DND-41 (cell line): ENCODE results near the gene SLC6A18.

Source experiments
- EZH2 ChIP-seq: IDR thresholded peaks from 3 replicates; pipeline ENCODE4 v1.6.1; 2012; ENCODE audit warnings: borderline replicate concordance, low read depth, mild to moderate bottlenecking, moderate library complexity, low read length, inconsistent platforms; ENCODE audit not compliant: severe bottlenecking
- TF ChIP-seq, protein P1 (sequence below): IDR thresholded peaks from 2 replicates; pipeline ENCODE4 v1.5.1; 2012; ENCODE audit warnings: borderline replicate concordance, low read length, moderate library complexity, mild to moderate bottlenecking; ENCODE audit not compliant: poor library complexity, severe bottlenecking; ENCODE audit errors: extremely low read depth

DNA sequence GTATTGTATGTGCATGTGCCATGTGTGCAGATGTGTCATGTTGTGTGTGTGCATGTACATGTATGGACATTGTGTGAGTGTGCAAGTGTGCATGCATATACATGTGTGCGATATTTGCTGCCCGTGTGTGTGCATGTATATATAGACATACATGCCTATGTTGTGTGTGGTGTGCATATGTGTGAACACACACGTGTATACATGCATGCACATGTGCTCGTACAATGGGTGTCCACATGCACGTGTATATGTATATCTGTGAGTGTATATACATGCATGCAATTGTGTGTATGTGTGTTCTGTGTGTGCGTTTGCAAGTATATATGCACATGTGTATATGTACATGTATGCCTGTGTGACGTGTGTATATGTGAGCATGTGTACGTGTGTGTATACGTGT lies 3.0 kb upstream of the SLC6A18 start:
- TF ChIP-seq, protein P1, sequence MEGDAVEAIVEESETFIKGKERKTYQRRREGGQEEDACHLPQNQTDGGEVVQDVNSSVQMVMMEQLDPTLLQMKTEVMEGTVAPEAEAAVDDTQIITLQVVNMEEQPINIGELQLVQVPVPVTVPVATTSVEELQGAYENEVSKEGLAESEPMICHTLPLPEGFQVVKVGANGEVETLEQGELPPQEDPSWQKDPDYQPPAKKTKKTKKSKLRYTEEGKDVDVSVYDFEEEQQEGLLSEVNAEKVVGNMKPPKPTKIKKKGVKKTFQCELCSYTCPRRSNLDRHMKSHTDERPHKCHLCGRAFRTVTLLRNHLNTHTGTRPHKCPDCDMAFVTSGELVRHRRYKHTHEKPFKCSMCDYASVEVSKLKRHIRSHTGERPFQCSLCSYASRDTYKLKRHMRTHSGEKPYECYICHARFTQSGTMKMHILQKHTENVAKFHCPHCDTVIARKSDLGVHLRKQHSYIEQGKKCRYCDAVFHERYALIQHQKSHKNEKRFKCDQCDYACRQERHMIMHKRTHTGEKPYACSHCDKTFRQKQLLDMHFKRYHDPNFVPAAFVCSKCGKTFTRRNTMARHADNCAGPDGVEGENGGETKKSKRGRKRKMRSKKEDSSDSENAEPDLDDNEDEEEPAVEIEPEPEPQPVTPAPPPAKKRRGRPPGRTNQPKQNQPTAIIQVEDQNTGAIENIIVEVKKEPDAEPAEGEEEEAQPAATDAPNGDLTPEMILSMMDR, result no peak
- TF ChIP-seq EZH2, result no peak
